ENCODE results near the gene PAXX. TPM values are rescaled to one million over a fixed set of nuclear protein-coding genes. Genes with fewer than 3 reads are reported as not detected.

PAXX gene
- total and polyA plus RNA-seq, 9 of the 15 experiments (the other 6 are each of a cell fraction or from before 2014, with no cell fraction given) = 1.2 to 175 (median 38.5) TPM

- in situ Hi-C loops (cut with MboI) (no loop called here), intact Hi-C loops (cut with micrococcal nuclease) (no loop called here)
- H3K27me3 ChIP-seq (ENCODE audit: control insufficient read depth in 2 of 2, insufficient read depth in 2 of 2, low read length in 2 of 2) = no peaks in the 10 kb centered on the region
Measured at GRCh38 chr9:136968333-136969127, 23.7 kb upstream of the PAXX start.

More at GRCh38 chr9:136968333-136969127, 23.7 kb upstream of the PAXX start:
- TF ChIP-seq ZNF12 (CRISPR knock-in tag; IDR thresholded peaks at IDR 0.05) (no peak), FIP1L1 (IDR thresholded peaks at IDR 0.05; ENCODE audit: low read depth, low read length, poor library complexity, severe bottlenecking) (no peak), GABPB1 (CRISPR knock-in tag; IDR thresholded peaks at IDR 0.05) (no peak), SIRT6 (IDR thresholded peaks at IDR 0.05; ENCODE audit: low read depth, low read length) (no peak), CHAMP1 (IDR thresholded peaks at IDR 0.05) (no peak), ZNF324 (CRISPR knock-in tag; IDR thresholded peaks at IDR 0.05) (no peak), MTA2 (IDR thresholded peaks at IDR 0.05; ENCODE audit: low read depth) (no peak), TCF7 (IDR thresholded peaks at IDR 0.05; ENCODE audit: borderline replicate concordance) (no peak)
- TF ChIP-seq, protein P1, sequence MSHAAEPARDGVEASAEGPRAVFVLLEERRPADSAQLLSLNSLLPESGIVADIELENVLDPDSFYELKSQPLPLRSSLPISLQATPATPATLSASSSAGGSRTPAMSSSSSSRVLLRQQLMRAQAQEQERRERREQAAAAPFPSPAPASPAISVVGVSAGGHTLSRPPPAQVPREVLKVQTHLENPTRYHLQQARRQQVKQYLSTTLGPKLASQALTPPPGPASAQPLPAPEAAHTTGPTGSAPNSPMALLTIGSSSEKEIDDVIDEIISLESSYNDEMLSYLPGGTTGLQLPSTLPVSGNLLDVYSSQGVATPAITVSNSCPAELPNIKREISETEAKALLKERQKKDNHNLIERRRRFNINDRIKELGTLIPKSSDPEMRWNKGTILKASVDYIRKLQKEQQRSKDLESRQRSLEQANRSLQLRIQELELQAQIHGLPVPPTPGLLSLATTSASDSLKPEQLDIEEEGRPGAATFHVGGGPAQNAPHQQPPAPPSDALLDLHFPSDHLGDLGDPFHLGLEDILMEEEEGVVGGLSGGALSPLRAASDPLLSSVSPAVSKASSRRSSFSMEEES (CRISPR knock-in tag; IDR thresholded peaks at IDR 0.05) = no peak
- no TSS peak for BruUV-seq (replicated peaks)
- Histone ChIP-seq H3K9ac (ENCODE audit: insufficient read depth in 1 of 2, low read depth in 2 of 2, low read length in 2 of 2) (peak overlapping the region in 1 of 2 experiments; percentile 58; a peak in 2 of 4 replicates), H3K79me2 (ENCODE audit: control insufficient read depth, insufficient read depth, low read length) (no peaks in the 10 kb centered on the region), H3K27ac (ENCODE audit: extremely low read depth, low read depth, low read length) (no peak overlapping the region), H3K9me3 (replicated peaks; ENCODE audit: control insufficient read depth, insufficient read depth, low read depth, low read length) (no peaks in the 10 kb centered on the region), H3K4me3 (no peak overlapping the region), H3K4me2 (ENCODE audit: insufficient read depth, low read length) (no peak overlapping the region), H3K9me1 (ENCODE audit: control insufficient read depth, insufficient read depth, low read length) (no peaks in the 10 kb centered on the region), H3K36me3 (ENCODE audit: control insufficient read depth, insufficient read depth, low read length) (no peaks in the 10 kb centered on the region), H3K4me1 (replicated peaks in 1 of 2; ENCODE audit: control insufficient read depth in 2 of 2, insufficient read depth in 2 of 2, low read length in 2 of 2) (peaks cover 20 to 76% of the 10 kb centered on the region in 2 experiments; a peak in 4 of 5 replicates), H4K20me1 (replicated peaks; ENCODE audit: control insufficient read depth, insufficient read depth, low read length) (no peaks in the 10 kb centered on the region), H2AFZ (ENCODE audit: low read depth, low read length) (no peak overlapping the region)
- ATAC-seq (no peak), FAIRE-seq (no peak), DNase-seq (ENCODE audit: extremely low read depth in 1 of 4, low spot score in 3 of 4) (no peak)
- POLR2A ChIA-PET = interaction anchor here (0.7 kb wide), 1 partner anchor 29 kb away, joined by 3 read pairs; no protein-coding TSS in a partner anchor
- CTCF ChIA-PET (ENCODE audit: low intra/inter-chr PET ratio) = no interaction called here
- WGBS (ENCODE audit: insufficient coverage, low coverage, missing lambda C conversion rate) = 62% methylated on average over 6 of the region's 17 CpGs

All from K562 (cell line).